Measurements from ENCODE around the gene SYVN1. TPM values are rescaled to one million over a fixed set of nuclear protein-coding genes. Genes with fewer than 3 reads are reported as not detected.

The SYVN1 gene
- 10 to 100 TPM; 20.4 to 39.3 (median 26.9) TPM for total RNA-seq

DNA sequence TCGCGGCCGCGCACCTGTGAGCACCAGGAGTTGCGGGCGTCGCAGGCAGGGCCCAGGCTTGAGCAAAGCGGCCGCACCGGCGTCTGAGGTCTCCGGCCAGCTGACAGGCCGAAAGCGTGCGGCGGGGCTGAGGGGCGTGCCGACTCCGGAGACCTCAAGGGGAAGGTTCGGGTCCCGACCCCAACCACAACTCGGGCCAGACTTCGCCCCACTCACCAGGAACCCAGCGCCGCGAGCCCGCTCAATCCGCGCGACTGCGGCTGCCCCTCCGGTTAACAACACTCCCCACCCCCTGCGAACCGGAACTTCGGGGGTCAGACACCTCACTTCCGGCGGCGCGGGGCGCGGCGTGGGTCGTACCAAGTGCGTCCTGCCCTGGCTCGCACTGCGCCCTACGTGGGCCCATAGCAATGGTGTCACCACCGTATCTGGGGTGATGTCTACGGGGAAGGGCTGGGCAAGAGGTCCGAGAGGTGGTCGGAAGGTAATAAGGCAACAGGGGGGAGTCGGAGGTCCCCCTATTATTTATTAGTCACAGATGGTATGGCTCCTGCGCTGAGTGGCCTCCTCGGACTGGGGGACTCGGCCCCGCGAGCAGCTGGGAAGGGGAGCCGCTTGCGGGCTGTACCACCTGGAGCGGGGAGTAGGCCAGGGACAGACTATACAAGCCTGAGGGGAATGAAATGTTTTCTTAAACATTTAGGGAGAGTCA is at the start of gene SYVN1:
Gene SYVN1 (minus strand): TSS at position 280 of the 712 bp plus-strand sequence. CDS start 918 bp downstream, outside the sequence.
- H3K9me3 ChIP-seq: no peaks in the 10 kb centered on the region
- intact Hi-C loops (cut with DNase I): no loop called here
- 0 to 1% methylated on average over 16 to 26 of the region's 60 CpGs for WGBS, 2 donors
- peaks cover 22 to 66% (median 23%) of the 10 kb centered on the region in 3 donors for H3K4me1 ChIP-seq
- peaks cover 28 to 37% (median 30%) of the 10 kb centered on the region in 3 donors for H3K36me3 ChIP-seq
- DNase-seq: peak; percentile 70
- peak within 1 kb of the TSS; percentile 67 to 84 (median 76) for H3K4me3 ChIP-seq
- H3K27ac ChIP-seq: peak within 1 kb of the TSS; percentile 97 to 99 (median 98)
- no peaks in the 10 kb centered on the region for H3K27me3 ChIP-seq
- TF ChIP-seq POLR2A (IDR thresholded peaks at IDR 0.05): peak in 3 of 4 donors; percentile 89 to 98 (median 96)
- TF ChIP-seq, protein P1, sequence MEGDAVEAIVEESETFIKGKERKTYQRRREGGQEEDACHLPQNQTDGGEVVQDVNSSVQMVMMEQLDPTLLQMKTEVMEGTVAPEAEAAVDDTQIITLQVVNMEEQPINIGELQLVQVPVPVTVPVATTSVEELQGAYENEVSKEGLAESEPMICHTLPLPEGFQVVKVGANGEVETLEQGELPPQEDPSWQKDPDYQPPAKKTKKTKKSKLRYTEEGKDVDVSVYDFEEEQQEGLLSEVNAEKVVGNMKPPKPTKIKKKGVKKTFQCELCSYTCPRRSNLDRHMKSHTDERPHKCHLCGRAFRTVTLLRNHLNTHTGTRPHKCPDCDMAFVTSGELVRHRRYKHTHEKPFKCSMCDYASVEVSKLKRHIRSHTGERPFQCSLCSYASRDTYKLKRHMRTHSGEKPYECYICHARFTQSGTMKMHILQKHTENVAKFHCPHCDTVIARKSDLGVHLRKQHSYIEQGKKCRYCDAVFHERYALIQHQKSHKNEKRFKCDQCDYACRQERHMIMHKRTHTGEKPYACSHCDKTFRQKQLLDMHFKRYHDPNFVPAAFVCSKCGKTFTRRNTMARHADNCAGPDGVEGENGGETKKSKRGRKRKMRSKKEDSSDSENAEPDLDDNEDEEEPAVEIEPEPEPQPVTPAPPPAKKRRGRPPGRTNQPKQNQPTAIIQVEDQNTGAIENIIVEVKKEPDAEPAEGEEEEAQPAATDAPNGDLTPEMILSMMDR (IDR thresholded peaks at IDR 0.05): peak in 2 of 6 experiments; percentile 4 to 8

DNA sequence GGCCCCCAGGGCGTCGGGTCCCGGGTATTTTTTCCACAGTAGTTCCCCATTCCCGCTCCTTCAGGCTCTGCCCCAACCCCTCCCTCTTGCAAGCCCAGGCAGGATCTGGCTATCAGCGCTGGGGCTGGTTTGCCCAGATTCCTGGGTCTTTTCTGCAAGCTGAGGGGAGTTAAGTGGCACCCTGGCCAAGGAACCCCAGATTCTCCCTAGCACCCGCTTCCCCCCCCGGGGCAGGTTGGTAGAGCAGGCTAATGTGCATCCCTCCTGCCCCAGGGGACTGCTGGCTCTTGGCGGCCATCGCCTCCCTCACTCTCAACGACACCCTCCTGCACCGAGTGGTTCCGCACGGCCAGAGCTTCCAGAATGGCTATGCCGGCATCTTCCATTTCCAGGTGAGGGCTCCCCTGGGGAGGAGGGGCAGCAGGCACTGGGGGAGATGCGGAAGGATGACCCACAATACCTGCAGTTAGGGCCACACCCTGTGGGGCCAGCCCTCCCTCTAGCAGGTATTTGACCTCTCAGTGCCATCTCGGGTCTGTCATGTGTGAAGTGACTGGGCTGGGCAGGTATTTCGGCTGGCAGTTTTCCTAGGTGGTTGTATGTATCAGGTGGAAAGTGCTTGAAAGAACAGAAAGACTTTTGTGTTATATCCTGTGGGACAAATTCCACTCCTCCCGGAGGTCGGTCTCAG is 49.0 kb upstream of the SYVN1 start:
- intact Hi-C loops (cut with DNase I): no loop called here
- Histone ChIP-seq H3K36me3 (peaks cover 17 to 47% (median 24%) of the 10 kb centered on the region in 3 donors), H3K4me1 (peaks cover 25 to 67% (median 28%) of the 10 kb centered on the region in 3 donors), H3K9me3 (no peaks in the 10 kb centered on the region), H3K27me3 (no peaks in the 10 kb centered on the region), H3K4me3 (peak overlapping the region; percentile 83 to 95 (median 87)), H3K27ac (peak overlapping the region; percentile 93 to 100 (median 98))
- WGBS, 2 donors: 35 to 37% methylated on average over 6 to 8 of the region's 19 CpGs
- no peak for DNase-seq
- TF ChIP-seq, protein P1 (IDR thresholded peaks at IDR 0.05): no peak

DNA sequence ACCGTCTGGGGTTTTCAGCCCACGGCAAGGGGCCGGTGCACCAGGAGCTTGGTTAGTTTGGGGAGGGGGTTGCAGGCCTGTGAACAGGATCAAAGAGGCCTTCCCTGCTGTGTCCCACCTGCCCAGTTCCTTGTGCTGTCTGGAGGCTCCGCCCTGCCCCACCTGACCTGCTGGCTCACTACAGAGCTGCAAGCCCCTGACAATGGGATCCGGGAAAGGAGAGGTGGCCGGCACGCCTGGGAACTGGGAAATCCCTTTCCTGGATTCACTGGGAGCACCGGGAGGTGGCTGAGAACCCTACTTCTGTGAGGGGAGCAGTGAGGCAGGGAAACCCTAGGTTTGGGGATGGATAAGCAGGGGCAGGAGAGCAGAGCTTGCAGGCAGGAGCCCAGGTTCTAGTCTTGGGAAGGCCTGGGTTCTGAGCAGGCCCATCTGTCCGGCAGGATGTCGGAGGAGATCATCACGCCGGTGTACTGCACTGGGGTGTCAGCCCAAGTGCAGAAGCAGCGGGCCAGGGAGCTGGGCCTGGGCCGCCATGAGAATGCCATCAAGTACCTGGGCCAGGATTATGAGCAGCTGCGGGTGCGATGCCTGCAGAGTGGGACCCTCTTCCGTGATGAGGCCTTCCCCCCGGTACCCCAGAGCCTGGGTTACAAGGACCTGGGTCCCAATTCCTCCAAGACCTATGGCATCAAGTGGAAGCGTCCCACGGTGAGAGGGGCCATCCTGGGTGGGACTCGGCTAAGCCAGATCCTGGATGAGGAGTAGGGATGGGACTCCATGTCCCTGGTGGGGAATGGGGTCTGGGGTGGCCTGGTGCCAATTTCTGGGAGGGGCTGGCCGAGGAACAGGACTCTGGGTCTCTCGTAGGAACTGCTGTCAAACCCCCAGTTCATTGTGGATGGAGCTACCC is 48.2 kb upstream of the SYVN1 start:
- Histone ChIP-seq H3K4me1 (peaks cover 25 to 67% (median 28%) of the 10 kb centered on the region in 3 donors), H3K4me3 (peak overlapping the region; percentile 83 to 95 (median 87)), H3K27ac (peak overlapping the region; percentile 93 to 100 (median 98)), H3K36me3 (peaks cover 15 to 38% (median 17%) of the 10 kb centered on the region in 3 donors), H3K27me3 (no peaks in the 10 kb centered on the region), H3K9me3 (no peaks in the 10 kb centered on the region)
- 29 to 39% methylated on average over 3 to 8 of the region's 23 CpGs for WGBS, 2 donors
- TF ChIP-seq POLR2A (IDR thresholded peaks at IDR 0.05): no peak
- TF ChIP-seq, protein P1 (IDR thresholded peaks at IDR 0.05): no peak
- intact Hi-C loops (cut with DNase I): no loop called here
- DNase-seq: no peak

DNA sequence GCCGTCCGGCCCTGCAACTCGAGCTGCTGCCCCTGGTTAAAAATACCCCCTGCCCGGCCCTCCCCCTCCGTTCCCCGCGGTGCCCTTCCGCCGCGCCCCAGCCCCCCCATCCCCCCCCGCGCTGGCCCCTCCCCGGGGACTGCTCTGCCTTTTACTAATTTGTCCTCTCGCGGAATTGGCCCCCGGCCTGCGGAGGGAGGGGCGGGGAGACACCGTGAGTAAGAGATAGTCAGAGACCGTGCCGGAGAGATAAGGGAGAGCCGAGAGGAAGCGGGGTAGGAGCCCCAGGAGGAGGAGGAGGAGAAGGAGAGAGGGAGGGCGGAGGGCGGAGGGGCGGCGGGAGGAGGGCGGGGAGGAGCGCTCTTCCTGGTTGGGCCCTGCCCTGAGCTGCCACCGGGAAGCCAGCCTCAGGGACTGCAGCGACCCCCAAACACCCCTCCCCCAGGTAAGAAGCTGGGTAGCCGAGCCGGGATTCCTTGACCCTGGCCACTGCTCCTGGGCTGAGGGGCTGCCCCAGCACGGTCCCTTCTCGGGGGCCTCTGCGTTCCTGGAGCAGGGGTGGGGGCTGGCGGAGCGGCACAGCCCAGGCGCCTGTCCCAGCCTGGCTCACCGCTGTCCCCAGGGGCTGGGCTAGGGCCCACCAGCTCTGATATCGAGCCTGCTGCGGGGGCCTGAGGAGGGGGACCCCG is 47.4 kb upstream of the SYVN1 start, which contains the start of gene CAPN1:
Gene CAPN1 (plus strand): TSS at position 360 of the 689 bp plus-strand sequence. CDS start 774 bp downstream, outside the sequence.
- Histone ChIP-seq H3K27me3 (no peaks in the 10 kb centered on the region), H3K4me1 (peaks cover 25 to 61% (median 28%) of the 10 kb centered on the region in 3 donors), H3K27ac (peak within 1 kb of the TSS; percentile 93 to 100 (median 98)), H3K36me3 (peaks cover 10 to 30% (median 10%) of the 10 kb centered on the region in 3 donors), H3K4me3 (peak within 1 kb of the TSS; percentile 83 to 95 (median 87)), H3K9me3 (no peaks in the 10 kb centered on the region)
- WGBS, 2 donors: 0% methylated on average over 1 to 5 of the region's 43 CpGs
- TF ChIP-seq POLR2A (IDR thresholded peaks at IDR 0.05): no peak
- TF ChIP-seq, protein P1 (IDR thresholded peaks at IDR 0.05): no peak
- peak; percentile 47 for DNase-seq
- intact Hi-C loops (cut with DNase I): no loop called here

Measured in esophagus squamous epithelium (tissue), 5 donors.